GM18907 (cell line): ENCODE measurements around the gene NRL.
"Not testable (repeated sequence)": the region's sequence is repeated elsewhere in the genome, so short reads cannot be mapped to it uniquely, and the experiment has no call there.

ENCODE experiments used
- ATAC-seq: cut with Tn5 transposase; IDR thresholded peaks from one replicate; pipeline ENCODE4 v1.9.1; 2021; ENCODE audit warnings: mild to moderate bottlenecking, moderate library complexity; ENCODE audit not compliant: unreplicated experiment

Gene NRL

GRCh38 chr14:24127673-24128072 lies 12.9 kb upstream of the NRL start:
- ATAC-seq: no peak

- no peak for ATAC-seq
Observed at GRCh38 chr14:24126939-24127338, 12.2 kb upstream of the NRL start.

- ATAC-seq: peak; percentile 71
Observed at GRCh38 chr14:24123424-24124417, 9.0 kb upstream of the NRL start.

GRCh38 chr14:24122898-24123297 lies 8.1 kb upstream of the NRL start:
- no peak for ATAC-seq

GRCh38 chr14:24122416-24122815 lies 7.7 kb upstream of the NRL start:
- no peak for ATAC-seq

- ATAC-seq: no peak
Observed at GRCh38 chr14:24121210-24121609, 6.5 kb upstream of the NRL start.

GRCh38 chr14:24119691-24120090 lies 4.9 kb upstream of the NRL start:
- ATAC-seq: no peak

GRCh38 chr14:24117179-24117578 lies 2.4 kb upstream of the NRL start:
- no peak for ATAC-seq

GRCh38 chr14:24116128-24116814 lies 1.5 kb upstream of the NRL start:
- no peak for ATAC-seq

GRCh38 chr14:24115422-24116127 lies 826 bp upstream of the NRL start:
- ATAC-seq: no peak

GRCh38 chr14:24113801-24114531 lies 783 bp downstream of the NRL start:
- ATAC-seq: peak; percentile 42

GRCh38 chr14:24113379-24113800 lies 1.4 kb downstream of the NRL start:
- ATAC-seq: peak; percentile 1

- no peak for ATAC-seq
Observed at GRCh38 chr14:24110523-24110922, 4.2 kb downstream of the NRL start.

GRCh38 chr14:24110060-24110459 lies 4.7 kb downstream of the NRL start:
- ATAC-seq: no peak

- peak; percentile 44 for ATAC-seq
Observed at GRCh38 chr14:24108336-24108874, 6.3 kb downstream of the NRL start.

- no peak for ATAC-seq
Observed at GRCh38 chr14:24106672-24107271, 8.0 kb downstream of the NRL start.

GRCh38 chr14:24105609-24106239 lies 9.0 kb downstream of the NRL start:
- ATAC-seq: not testable (repeated sequence)

GRCh38 chr14:24103451-24103850 lies 11.3 kb downstream of the NRL start:
- ATAC-seq: no peak

GRCh38 chr14:24102357-24103048 lies 12.2 kb downstream of the NRL start:
- no peak for ATAC-seq
